SK-N-MC (cell line): Measurements from ENCODE around the gene FRG2.

Experiments used
- DNase-seq: peaks from one replicate; pipeline ENCODE4 v3.0.0-alpha.2; 2011; ENCODE audit warnings: low read depth, low spot score
- H3K27ac ChIP-seq: fragments of 200-600 bp; sonication (generic); 2 replicates; pipeline ENCODE4 v1.5.1; 2016; ENCODE audit warnings: mixed run types
- H3K36me3 ChIP-seq: fragments of 200-600 bp; sonication (generic); 2 replicates; pipeline ENCODE4 v1.6.1; 2017; ENCODE audit warnings: antibody characterized with exemption, low read length, mixed read lengths; ENCODE audit not compliant: insufficient read depth
- H3K4me3 ChIP-seq: fragments of 200-600 bp; sonication (generic); 2 replicates; pipeline ENCODE4 v1.5.1; 2016
- H3K9ac ChIP-seq: fragments of 200-600 bp; sonication (generic); 2 replicates; pipeline ENCODE4 v1.8.0; 2017; ENCODE audit warnings: mixed run types, mixed read lengths; ENCODE audit not compliant: insufficient read length
- H3K9me3 ChIP-seq: fragments of 200-600 bp; sonication (generic); 2 replicates; pipeline ENCODE4 v1.6.1; 2017; ENCODE audit warnings: low read depth, mild to moderate bottlenecking, antibody characterized with exemption, low read length, moderate library complexity, mixed read lengths
- EZH2 ChIP-seq: fragments of 200-600 bp; sonication (generic); IDR thresholded peaks from one replicate; pipeline ENCODE4 v1.6.1; 2017; ENCODE audit warnings: antibody characterized with exemption
- FOXP2 ChIP-seq: optimal IDR thresholded peaks from 2 replicates; pipeline ENCODE3; 2011; ENCODE audit warnings: mild to moderate bottlenecking, moderate library complexity; ENCODE audit not compliant: insufficient read depth; ENCODE audit errors: extremely low read length, control extremely low read depth
- POLR2AphosphoS5 ChIP-seq: IDR thresholded peaks from 2 replicates; pipeline ENCODE4 v1.6.1; 2012; ENCODE audit warnings: mild to moderate bottlenecking, low read depth, low read length, borderline replicate concordance

FRG2 gene

DNA sequence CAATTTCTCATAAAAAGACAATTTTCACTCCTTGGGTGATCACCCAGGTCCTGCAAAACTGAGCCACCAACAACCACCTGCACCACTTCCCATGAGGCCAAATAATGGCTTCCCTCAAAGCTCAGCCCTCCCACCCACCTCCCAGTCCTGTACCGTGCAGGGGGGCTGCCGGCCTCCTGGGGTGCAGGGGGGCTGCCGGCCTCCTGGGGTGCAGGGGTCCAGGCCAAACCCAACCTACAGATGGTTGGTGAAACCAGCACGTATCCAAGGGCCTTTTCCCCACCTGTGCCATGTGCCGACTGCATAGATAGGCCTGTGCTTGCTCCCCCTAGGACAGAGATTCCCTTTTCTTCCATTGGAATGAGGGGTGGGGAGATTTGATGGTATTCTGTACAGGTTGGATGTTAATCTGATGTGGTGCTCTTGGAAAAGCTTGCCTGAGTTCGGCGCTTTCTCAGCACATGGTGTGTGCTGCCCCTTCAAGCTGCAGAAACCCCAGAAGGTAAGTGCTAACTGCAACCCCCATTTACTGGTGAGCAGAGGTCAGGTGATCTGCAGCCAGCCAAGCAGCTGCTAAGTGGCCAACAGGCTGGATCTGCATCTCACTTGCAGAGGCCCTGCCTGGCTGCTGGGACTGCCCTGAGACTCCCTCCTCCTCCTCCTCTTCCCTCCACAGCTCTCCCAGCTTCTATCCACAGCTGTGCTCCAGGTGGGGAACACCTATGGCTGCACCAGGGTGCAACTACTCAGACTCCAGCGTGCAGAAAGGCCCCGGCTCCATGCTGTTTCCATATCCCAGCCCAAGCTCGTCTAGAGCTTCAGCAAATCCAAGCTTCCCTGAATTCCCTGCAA, 47.6 kb downstream of the FRG2 start:
- Histone ChIP-seq H3K4me3 (no peak overlapping the region), H3K27ac (no peak overlapping the region), H3K9ac (no peak overlapping the region), H3K36me3 (no peaks in the 10 kb centered on the region), H3K9me3 (no peaks in the 10 kb centered on the region)
- DNase-seq = no peak
- TF ChIP-seq FOXP2 (no peak), POLR2AphosphoS5 (no peak), EZH2 (no peak)
